HCEC 1CT (cell line): ENCODE results near the gene CCL11.

Experiments
- DNase-seq: peaks from one replicate; pipeline ENCODE4 v3.0.0-alpha.2; 2017

The CCL11 gene

GRCh38 chr17:34285286-34285792 lies at the start of gene CCL11:
CCL11 (plus strand) TSS chr17:34285742; CDS start chr17:34285809, 67 bp downstream.
- DNase-seq, result no peak

- no peak for DNase-seq
Observed at GRCh38 chr17:34236281-34236892, 49.2 kb upstream of the CCL11 start.

GRCh38 chr17:34237458-34237857 lies 48.1 kb upstream of the CCL11 start:
- DNase-seq, result no peak

GRCh38 chr17:34241062-34241461 lies 44.5 kb upstream of the CCL11 start:
- DNase-seq, result peak; percentile 43

- DNase-seq, result no peak
Observed at GRCh38 chr17:34242587-34243363, 42.8 kb upstream of the CCL11 start.

GRCh38 chr17:34243364-34244320 lies 41.9 kb upstream of the CCL11 start:
- DNase-seq, result no peak

- no peak for DNase-seq
Observed at GRCh38 chr17:34245351-34245905, 40.1 kb upstream of the CCL11 start.

- DNase-seq, result no peak
Observed at GRCh38 chr17:34246446-34246845, 39.1 kb upstream of the CCL11 start.

GRCh38 chr17:34246881-34247280 lies 38.7 kb upstream of the CCL11 start:
- DNase-seq, result no peak

GRCh38 chr17:34248511-34249024 lies 37.0 kb upstream of the CCL11 start:
- DNase-seq, result peak; percentile 75

GRCh38 chr17:34249061-34249460 lies 36.5 kb upstream of the CCL11 start:
- DNase-seq, result no peak

GRCh38 chr17:34249478-34249877 lies 36.1 kb upstream of the CCL11 start:
- peak; percentile 34 for DNase-seq

- DNase-seq, result no peak
Observed at GRCh38 chr17:34251186-34251585, 34.4 kb upstream of the CCL11 start.

- peak; percentile 78 for DNase-seq
Observed at GRCh38 chr17:34252095-34252443, 33.5 kb upstream of the CCL11 start.

GRCh38 chr17:34252444-34253138 lies 33.0 kb upstream of the CCL11 start:
- peak; percentile 84 for DNase-seq

- no peak for DNase-seq
Observed at GRCh38 chr17:34253139-34253525, 32.4 kb upstream of the CCL11 start.

- peak; percentile 82 for DNase-seq
Observed at GRCh38 chr17:34254146-34254545, 31.4 kb upstream of the CCL11 start.

GRCh38 chr17:34254651-34255380 lies 30.7 kb upstream of the CCL11 start, which contains the start of gene CCL2:
CCL2 (plus strand) TSS chr17:34255285; CDS start chr17:34255350, 65 bp downstream.
- DNase-seq, result peak; percentile 76

- peak; percentile 57 for DNase-seq
Observed at GRCh38 chr17:34255381-34255732, 30.2 kb upstream of the CCL11 start.

GRCh38 chr17:34255841-34256240 lies 29.7 kb upstream of the CCL11 start:
- DNase-seq, result no peak

- DNase-seq, result no peak
Observed at GRCh38 chr17:34257299-34257985, 28.1 kb upstream of the CCL11 start.
